HEK293 (cell line): ENCODE measurements around the gene SNRNP40.

Experiments used
- CTCF ChIA-PET: fragments of 350-600 bp; formaldehyde crosslinking; extraction: SDS; loops from one replicate; lab custom pipeline; 2021; ENCODE audit warnings: antibody characterized with exemption; lab: Yijun Ruan, JAX
- POLR2A ChIA-PET: fragments of 300-600 bp; formaldehyde crosslinking; extraction: SDS; loops from one replicate; lab custom pipeline; 2020; ENCODE audit warnings: antibody characterized with exemption, inconsistent platforms; lab: Yijun Ruan, JAX
- H3K27ac ChIP-seq: fragments of 200-500 bp; sonication (Bioruptor generic); 2 replicates; pipeline ENCODE4 v1.5.1; 2014; ENCODE audit warnings: low read depth, low read length, control low read depth, inconsistent platforms; ENCODE audit errors: extremely low read depth
- H3K36me3 ChIP-seq, 2 experiments: fragments of 200-500 bp in 1 of 2; sonication (Bioruptor generic) in 1 of 2; 1 replicate in 1 of 2; 2 replicates in 1 of 2; pipeline ENCODE4 v1.5.1; 2014 to 2017; ENCODE audit warnings: inconsistent platforms in 2 of 2, low read length in 2 of 2; ENCODE audit not compliant: control insufficient read depth in 2 of 2, insufficient read depth in 1 of 2
- H3K4me1 ChIP-seq: fragments of 200-500 bp; sonication (Bioruptor generic); 2 replicates; pipeline ENCODE4 v1.5.1; 2014; ENCODE audit warnings: mild to moderate bottlenecking, low read length, inconsistent platforms; ENCODE audit not compliant: control insufficient read depth, insufficient read depth
- H3K4me3 ChIP-seq: 2 replicates; pipeline ENCODE4 v1.5.1; 2011; ENCODE audit warnings: low read depth, mild to moderate bottlenecking, control low read depth, low read length, moderate library complexity
- H3K9me3 ChIP-seq: fragments of 200-500 bp; sonication (Bioruptor generic); 2 replicates; pipeline ENCODE4 v1.5.1; 2014; ENCODE audit warnings: low read depth, low read length, inconsistent platforms; ENCODE audit not compliant: control insufficient read depth, insufficient read depth
- CTCF ChIP-seq: fragments of 450-650 bp; formaldehyde crosslinking; IDR thresholded peaks from 2 replicates; pipeline ENCODE4 v1.5.1; 2016; ENCODE audit warnings: missing biosample characterization, missing genetic modification characterization
- IKZF3 ChIP-seq: fragments of 450-650 bp; IDR thresholded peaks from 2 replicates; pipeline ENCODE4 v1.5.0; 2018; ENCODE audit warnings: missing biosample characterization, mild to moderate bottlenecking, missing genetic modification characterization, moderate library complexity
- KLF16 ChIP-seq: fragments of 450-650 bp; formaldehyde crosslinking; IDR thresholded peaks from 2 replicates; pipeline ENCODE4 v1.5.1; 2017; ENCODE audit warnings: missing biosample characterization, missing genetic modification characterization
- SCRT1 ChIP-seq: fragments of 450-650 bp; formaldehyde crosslinking; IDR thresholded peaks from 2 replicates; pipeline ENCODE4 v1.5.1; 2016; ENCODE audit warnings: missing biosample characterization, missing genetic modification characterization, borderline replicate concordance
- SCRT2 ChIP-seq: fragments of 450-650 bp; formaldehyde crosslinking; IDR thresholded peaks from 2 replicates; pipeline ENCODE4 v1.5.1; 2016; ENCODE audit warnings: missing biosample characterization, missing genetic modification characterization
- TRIM28 ChIP-seq: IDR thresholded peaks from 2 replicates; pipeline ENCODE4 v1.6.1; 2011; ENCODE audit warnings: low read length, control low read depth, borderline replicate concordance
- ZBTB7A ChIP-seq: fragments of 450-650 bp; formaldehyde crosslinking; IDR thresholded peaks from 2 replicates; pipeline ENCODE4 v1.5.1; 2016; ENCODE audit warnings: low read depth, missing biosample characterization, missing genetic modification characterization
- ZFP3 ChIP-seq: fragments of 450-650 bp; formaldehyde crosslinking; IDR thresholded peaks from 2 replicates; pipeline ENCODE4 v1.5.1; 2016; ENCODE audit warnings: low read depth, missing biosample characterization, missing genetic modification characterization
- ZNF132 ChIP-seq: fragments of 450-650 bp; formaldehyde crosslinking; IDR thresholded peaks from 2 replicates; pipeline ENCODE4 v1.5.1; 2017; ENCODE audit warnings: missing biosample characterization, missing genetic modification characterization, borderline replicate concordance
- ZNF174 ChIP-seq: fragments of 450-650 bp; formaldehyde crosslinking; IDR thresholded peaks from 2 replicates; pipeline ENCODE4 v1.5.0; 2017; ENCODE audit warnings: missing biosample characterization, mild to moderate bottlenecking, missing genetic modification characterization
- ZNF214 ChIP-seq: fragments of 450-650 bp; formaldehyde crosslinking; IDR thresholded peaks from 2 replicates; pipeline ENCODE4 v1.5.1; 2017; ENCODE audit warnings: missing biosample characterization, mild to moderate bottlenecking, missing genetic modification characterization, borderline replicate concordance
- ZNF248 ChIP-seq: fragments of 450-650 bp; formaldehyde crosslinking; IDR thresholded peaks from 2 replicates; pipeline ENCODE4 v1.5.1; 2017; ENCODE audit warnings: missing biosample characterization, missing genetic modification characterization
- ZNF311 ChIP-seq: fragments of 450-650 bp; formaldehyde crosslinking; IDR thresholded peaks from 2 replicates; pipeline ENCODE4 v1.5.1; 2017; ENCODE audit warnings: missing biosample characterization, missing genetic modification characterization, borderline replicate concordance
- ZNF394 ChIP-seq: fragments of 450-650 bp; formaldehyde crosslinking; IDR thresholded peaks from 2 replicates; pipeline ENCODE4 v1.5.1; 2016; ENCODE audit warnings: missing biosample characterization, missing genetic modification characterization, mild to moderate bottlenecking, moderate library complexity, borderline replicate concordance
- ZNF426 ChIP-seq: fragments of 450-650 bp; formaldehyde crosslinking; IDR thresholded peaks from 2 replicates; pipeline ENCODE4 v1.5.1; 2017; ENCODE audit warnings: missing biosample characterization, missing genetic modification characterization, mild to moderate bottlenecking, inconsistent platforms, moderate library complexity
- ZNF433 ChIP-seq: fragments of 450-650 bp; formaldehyde crosslinking; IDR thresholded peaks from 2 replicates; pipeline ENCODE4 v1.5.1; 2016; ENCODE audit warnings: missing biosample characterization, missing genetic modification characterization, low read depth
- ZNF654 ChIP-seq: fragments of 450-650 bp; formaldehyde crosslinking; IDR thresholded peaks from 2 replicates; pipeline ENCODE4 v1.5.1; 2016; ENCODE audit warnings: low read depth, missing biosample characterization, missing genetic modification characterization
- ZNF76 ChIP-seq: fragments of 450-650 bp; formaldehyde crosslinking; IDR thresholded peaks from 2 replicates; pipeline ENCODE4; 2016; ENCODE audit warnings: low read depth, missing biosample characterization, missing genetic modification characterization, borderline replicate concordance

SNRNP40 gene

GRCh38 chr1:31335007-31335406 lies 38.4 kb upstream of the SNRNP40 start:
- POLR2A ChIA-PET = no interaction called here
- no peak overlapping the region for H3K4me3 ChIP-seq

GRCh38 chr1:31327381-31327780 lies 30.8 kb upstream of the SNRNP40 start:
- POLR2A ChIA-PET = no interaction called here
- peaks cover 0 to 17% of the 10 kb centered on the region in 2 experiments; a peak in 1 of 3 replicates for H3K36me3 ChIP-seq

More at GRCh38 chr1:31335007-31335406, 38.4 kb upstream of the SNRNP40 start:
- H3K4me1 ChIP-seq = no peaks in the 10 kb centered on the region
- CTCF ChIA-PET = interaction anchor here (0.9 to 1.6 kb wide), 5 partner anchors 12 to 154 kb away, joined by 3 to 11 read pairs (median 4); no protein-coding TSS in a partner anchor
- H3K9me3 ChIP-seq = no peaks in the 10 kb centered on the region
- peaks cover 14 to 25% of the 10 kb centered on the region in 2 experiments; a peak in 2 of 3 replicates for H3K36me3 ChIP-seq
- peak; percentile 49; the same call in 1 of the 2 replicates for TF ChIP-seq CTCF (tag by site-specific recombination)
- no peak for TF ChIP-seq ZNF132 (tag by site-specific recombination)
- no peak for TF ChIP-seq TRIM28
- TF ChIP-seq ZNF654 (tag by site-specific recombination) = peak; percentile 56
- TF ChIP-seq KLF16 (tag by site-specific recombination) = no peak
- TF ChIP-seq ZNF76 (tag by site-specific recombination) = no peak
- H3K27ac ChIP-seq = no peak overlapping the region

GRCh38 chr1:31326461-31326860 lies 29.9 kb upstream of the SNRNP40 start:
- Histone ChIP-seq H3K36me3 (peaks cover under 1 to 20% of the 10 kb centered on the region in 2 experiments; a peak in 1 of 3 replicates), H3K4me3 (no peak overlapping the region), H3K4me1 (no peaks in the 10 kb centered on the region), H3K9me3 (no peaks in the 10 kb centered on the region), H3K27ac (no peak overlapping the region)
- ChIA-PET POLR2A (no interaction called here), CTCF (interaction anchor here (0.7 to 1.1 kb wide), 3 partner anchors 11 to 143 kb away, joined by 3 to 5 read pairs (median 3); no protein-coding TSS in a partner anchor)
- TF ChIP-seq ZNF426 (tag by site-specific recombination) = no peak
- TF ChIP-seq ZFP3 (tag by site-specific recombination) = no peak
- no peak for TF ChIP-seq ZNF311 (tag by site-specific recombination)
- no peak for TF ChIP-seq ZNF394 (tag by site-specific recombination)
- TF ChIP-seq ZBTB7A (tag by site-specific recombination) = no peak

More at GRCh38 chr1:31327381-31327780, 30.8 kb upstream of the SNRNP40 start:
- Histone ChIP-seq H3K4me1 (no peaks in the 10 kb centered on the region), H3K4me3 (no peak overlapping the region), H3K9me3 (no peaks in the 10 kb centered on the region), H3K27ac (no peak overlapping the region)
- CTCF ChIA-PET = interaction anchor here (1.1 kb wide), 1 partner anchor 144 kb away, joined by 5 read pairs; no protein-coding TSS in a partner anchor
- TF ChIP-seq ZNF174 (no peak), ZNF248 (no peak)

GRCh38 chr1:31324992-31325391 lies 28.4 kb upstream of the SNRNP40 start:
- ChIA-PET POLR2A (interaction anchor here (0.5 kb wide), 1 partner anchor 301 kb away, joined by 4 read pairs; no protein-coding TSS in a partner anchor), CTCF (interaction anchor here (0.6 kb wide), 1 partner anchor 310 kb away, joined by 3 read pairs; no protein-coding TSS in a partner anchor)
- no peak overlapping the region for H3K4me3 ChIP-seq
- H3K4me1 ChIP-seq = no peaks in the 10 kb centered on the region
- H3K36me3 ChIP-seq = peaks cover 12 to 34% of the 10 kb centered on the region in 2 experiments; a peak in 2 of 3 replicates
- H3K27ac ChIP-seq = no peak overlapping the region
- TF ChIP-seq SCRT2 (tag by site-specific recombination) (peak; percentile 77), IKZF3 (tag by site-specific recombination) (no peak), SCRT1 (tag by site-specific recombination) (peak; percentile 70; the same call in 1 of the 2 replicates), ZNF433 (tag by site-specific recombination) (no peak), ZNF214 (tag by site-specific recombination) (no peak)
- H3K9me3 ChIP-seq = no peaks in the 10 kb centered on the region
